Choroid plexus epithelial cell (primary cell): Measurements from ENCODE around the gene MECR.

Source experiments
- DNase-seq: peaks from one replicate; pipeline ENCODE4 v3.0.0-alpha.2; 2010; ENCODE audit warnings: low read depth
- H3K4me3 ChIP-seq: 2 replicates; pipeline ENCODE4 v1.5.1; 2011; ENCODE audit warnings: low read depth, mild to moderate bottlenecking, control low read depth, low read length, moderate library complexity
- CTCF ChIP-seq: conservative IDR thresholded peaks from 2 replicates; pipeline ENCODE4 v1.5.1; 2011; ENCODE audit warnings: low read depth, mild to moderate bottlenecking, control low read depth, inconsistent platforms, low read length, moderate library complexity

Gene MECR

GRCh38 chr1:29259802-29260441 is 29.2 kb upstream of the MECR start:
- peak; percentile 31 for DNase-seq
- no peak for TF ChIP-seq CTCF
- peak overlapping the region; percentile 54 for H3K4me3 ChIP-seq

- H3K4me3 ChIP-seq = peak overlapping the region; percentile 54
- no peak for DNase-seq
- no peak for TF ChIP-seq CTCF
Observed at GRCh38 chr1:29258976-29259801, 28.5 kb upstream of the MECR start.

GRCh38 chr1:29258189-29258975 is 27.6 kb upstream of the MECR start:
- TF ChIP-seq CTCF = no peak
- peak; percentile 45 for DNase-seq
- no peak overlapping the region for H3K4me3 ChIP-seq

- DNase-seq = peak; percentile 62
- peak; percentile 28 for TF ChIP-seq CTCF
- no peak overlapping the region for H3K4me3 ChIP-seq
Observed at GRCh38 chr1:29256979-29257804, 26.5 kb upstream of the MECR start.

- no peak for DNase-seq
- no peak for TF ChIP-seq CTCF
- no peak overlapping the region for H3K4me3 ChIP-seq
Observed at GRCh38 chr1:29256394-29256793, 25.7 kb upstream of the MECR start.

- no peak for TF ChIP-seq CTCF
- H3K4me3 ChIP-seq = no peak overlapping the region
- DNase-seq = no peak
Observed at GRCh38 chr1:29255134-29255666, 24.5 kb upstream of the MECR start.
